GM23338 (cell line): ENCODE data around the gene DZIP1.

Experiments
- CREB1 ChIP-seq: fragments of 250-450 bp; sonication (Bioruptor Pico); IDR thresholded peaks from 2 replicates; pipeline ENCODE4 v1.5.0; 2020; ENCODE audit warnings: low read depth, mild to moderate bottlenecking, moderate library complexity
- CTCF ChIP-seq, 2 experiments: fragments of 200-600 bp in 1 of 2; sonication (generic) in 1 of 2; conservative IDR thresholded peaks; 2 replicates each; pipeline versions ENCODE4 v1.5.1 to v1.6.1; 2016 to 2017; ENCODE audit warnings: antibody characterized with exemption in 2 of 2, low read depth in 2 of 2, mild to moderate bottlenecking in 2 of 2, moderate library complexity in 1 of 2
- ETS1 ChIP-seq: IDR thresholded peaks from 2 replicates; pipeline ENCODE4 v1.6.1; 2016; ENCODE audit warnings: antibody characterized with exemption
- EZH2 ChIP-seq: fragments of 200-600 bp; sonication (generic); IDR thresholded peaks from one replicate; pipeline ENCODE4 v1.8.0; 2017; ENCODE audit warnings: antibody characterized with exemption, mild to moderate bottlenecking, low read depth; ENCODE audit not compliant: unreplicated experiment
- EZH2phosphoT487 ChIP-seq: fragments of 200-600 bp; sonication (generic); IDR thresholded peaks from one replicate; pipeline ENCODE4 v1.8.1; 2018; ENCODE audit warnings: antibody characterized with exemption; ENCODE audit not compliant: unreplicated experiment
- JUNB ChIP-seq: IDR thresholded peaks from one replicate; pipeline ENCODE4 v1.6.1; 2016; ENCODE audit warnings: antibody characterized with exemption; ENCODE audit not compliant: unreplicated experiment
- NANOG ChIP-seq: IDR thresholded peaks from 2 replicates; pipeline ENCODE4 v1.6.1; 2016; ENCODE audit warnings: antibody characterized with exemption, borderline replicate concordance
- POLR2AphosphoS5 ChIP-seq: IDR thresholded peaks from 2 replicates; pipeline ENCODE4 v1.6.1; 2016; ENCODE audit warnings: antibody characterized with exemption, low read depth
- REST ChIP-seq: IDR thresholded peaks from one replicate; pipeline ENCODE4 v1.6.1; 2018; ENCODE audit warnings: antibody characterized with exemption; ENCODE audit not compliant: unreplicated experiment
- STAT1 ChIP-seq: IDR thresholded peaks from one replicate; pipeline ENCODE4 v1.6.1; 2016; ENCODE audit warnings: antibody characterized with exemption; ENCODE audit not compliant: unreplicated experiment
- ZNF114 ChIP-seq: fragments of 250-450 bp; sonication (Bioruptor Pico); IDR thresholded peaks from 2 replicates; pipeline ENCODE4 v1.5.0; 2020; ENCODE audit warnings: mild to moderate bottlenecking, moderate library complexity
- ZNF331 ChIP-seq: fragments of 250-450 bp; sonication (Bioruptor Pico); IDR thresholded peaks from 2 replicates; pipeline ENCODE4 v1.5.0; 2020; ENCODE audit warnings: low read depth, mild to moderate bottlenecking, moderate library complexity
- ZNF462 ChIP-seq: fragments of 250-450 bp; sonication (Bioruptor Pico); IDR thresholded peaks from 2 replicates; pipeline ENCODE4 v1.5.0; 2020; ENCODE audit warnings: mild to moderate bottlenecking, moderate library complexity

- TF ChIP-seq CTCF (conservative IDR thresholded peaks at IDR 0.05; ENCODE audit: low read depth in 2 of 2), result no peak
- TF ChIP-seq EZH2, result no peak
- no peak for TF ChIP-seq ETS1
- TF ChIP-seq JUNB, result no peak
- no peak for TF ChIP-seq REST
- no peak for TF ChIP-seq POLR2AphosphoS5
- TF ChIP-seq EZH2phosphoT487, result no peak
- no peak for TF ChIP-seq ZNF114
- no peak for TF ChIP-seq CREB1
- TF ChIP-seq STAT1, result no peak
- TF ChIP-seq ZNF462 (CRISPR knock-in tag), result no peak
- TF ChIP-seq ZNF331 (CRISPR knock-in tag), result no peak
- no peak for TF ChIP-seq NANOG
These were observed 90.7 kb downstream of the DZIP1 start for GRCh38 chr13:95553581-95554385.
